CD4-positive, alpha-beta T cell treated with Interleukin-21 for 1 hour (primary cell): ENCODE results near the gene CKAP5.

Experiments
- DNase-seq: peaks from one replicate; pipeline ENCODE4 v3.0.0-alpha.2; 2020

Gene CKAP5

DNA sequence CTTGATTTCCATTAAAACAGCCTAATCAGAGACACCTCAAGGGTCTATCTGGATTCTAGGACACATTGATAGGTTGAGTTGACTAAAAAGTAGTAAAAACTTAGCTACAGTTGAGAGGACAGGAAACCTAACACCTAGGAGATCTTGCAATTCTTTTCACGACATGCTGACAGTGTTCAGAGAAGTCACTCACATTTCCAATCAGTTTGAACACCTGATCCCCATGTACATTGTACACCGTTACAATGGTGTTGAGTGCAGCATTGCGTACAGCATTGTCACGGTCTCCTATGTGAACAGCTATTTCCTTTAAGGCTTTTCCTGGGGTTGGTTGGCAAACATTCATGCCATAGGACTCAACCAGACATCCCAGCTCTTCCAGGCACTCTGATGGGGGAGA lies 84.3 kb downstream of the CKAP5 start:
- no peak for DNase-seq

DNA sequence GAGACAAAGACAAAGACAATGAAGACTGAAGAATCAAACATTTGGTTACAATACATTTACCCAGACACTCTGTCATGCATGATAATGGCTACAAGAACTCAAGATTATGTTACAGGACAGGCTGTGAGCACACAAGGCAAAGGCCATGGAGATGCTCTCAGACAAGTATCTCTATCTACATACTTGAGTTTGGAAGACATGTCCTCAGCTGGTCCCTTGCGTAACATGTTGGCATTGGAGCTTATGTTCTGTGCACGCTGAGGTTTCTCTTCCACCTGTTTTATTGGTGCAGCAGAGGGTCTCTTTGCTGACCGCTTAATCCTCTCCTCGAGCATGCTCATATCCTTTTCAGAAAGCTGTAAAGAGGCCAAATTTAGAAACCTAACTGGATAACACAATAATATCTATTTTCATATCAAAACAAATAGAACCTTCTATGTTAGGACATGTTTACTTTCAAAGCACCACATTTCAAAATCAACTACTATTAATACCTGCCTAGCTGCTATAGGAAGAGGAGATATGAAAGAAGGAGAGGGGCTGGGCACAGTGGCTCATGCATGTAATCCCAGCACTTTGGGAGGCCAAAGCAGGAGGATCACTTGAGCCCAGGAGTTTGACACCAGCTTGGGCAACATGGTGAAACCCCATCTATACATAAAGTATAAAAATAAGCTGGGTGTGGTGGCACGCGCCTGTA lies 85.5 kb downstream of the CKAP5 start:
- no peak for DNase-seq

DNA sequence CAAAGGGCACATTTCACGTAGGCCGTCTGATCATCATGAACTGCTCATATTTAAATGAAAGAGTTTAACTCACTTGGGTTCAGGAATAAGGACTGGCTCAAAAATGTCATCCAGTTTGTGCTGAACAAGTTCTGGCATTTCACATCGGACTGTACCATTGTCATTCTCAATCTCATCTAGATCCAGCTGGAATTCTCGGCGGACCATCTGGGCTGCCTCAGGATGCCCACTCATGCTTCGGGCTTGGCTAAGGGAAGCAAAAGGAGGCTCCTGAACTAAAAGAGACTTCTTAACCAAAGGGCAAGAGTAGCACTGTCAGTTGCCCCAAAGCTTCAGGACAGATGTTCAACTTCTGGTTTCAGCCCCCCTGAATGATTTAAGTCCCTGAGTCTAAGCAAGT lies 86.9 kb downstream of the CKAP5 start:
- DNase-seq: no peak

DNA sequence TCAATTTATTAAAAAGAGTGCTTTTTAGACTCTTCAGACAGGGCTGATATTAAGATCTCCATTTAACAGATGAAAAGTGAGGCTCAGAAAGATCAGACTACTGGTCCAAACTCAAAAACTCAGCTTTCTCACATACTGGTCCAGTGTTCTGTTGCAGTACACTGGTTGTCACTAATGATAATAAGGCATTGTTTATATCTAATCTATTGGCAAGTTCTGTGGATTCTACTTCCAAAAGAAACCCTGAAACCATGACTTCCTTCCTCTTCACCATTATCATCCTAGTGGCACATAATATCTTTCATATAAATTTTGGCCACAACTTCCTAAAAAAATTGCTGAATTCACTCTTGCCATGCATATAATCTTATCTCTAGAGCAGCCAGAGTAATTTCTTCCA lies 90.1 kb downstream of the CKAP5 start:
- DNase-seq: no peak

- no peak for DNase-seq
These were observed 98.9 kb downstream of the CKAP5 start for GRCh38 chr11:46747150-46747549.

- no peak for DNase-seq
These were observed 100.1 kb downstream of the CKAP5 start for GRCh38 chr11:46745995-46746394.

- DNase-seq: no peak
These were observed 100.8 kb downstream of the CKAP5 start for GRCh38 chr11:46745328-46745727.

- no peak for DNase-seq
These were observed 102.3 kb downstream of the CKAP5 start for GRCh38 chr11:46743693-46744339.

DNA sequence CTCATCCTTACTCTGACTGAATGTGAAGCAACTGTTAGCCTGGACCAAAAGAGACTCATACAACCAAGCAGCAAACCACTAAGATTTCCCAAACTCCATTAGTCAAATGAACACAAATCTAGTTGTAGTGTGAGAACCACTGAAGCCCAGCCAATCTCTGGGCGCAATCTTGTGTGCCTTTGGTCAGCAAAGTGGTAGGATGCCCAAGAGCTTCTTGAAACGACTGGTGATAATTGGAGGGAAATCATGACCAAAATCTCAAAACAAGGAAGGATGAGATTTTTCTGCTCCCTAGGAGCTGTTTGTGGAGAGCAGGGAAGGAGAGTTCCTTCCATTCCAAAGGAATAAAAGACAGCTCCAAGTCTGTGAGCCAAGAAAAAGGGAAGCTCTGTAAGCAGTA lies 103.0 kb downstream of the CKAP5 start:
- no peak for DNase-seq

DNA sequence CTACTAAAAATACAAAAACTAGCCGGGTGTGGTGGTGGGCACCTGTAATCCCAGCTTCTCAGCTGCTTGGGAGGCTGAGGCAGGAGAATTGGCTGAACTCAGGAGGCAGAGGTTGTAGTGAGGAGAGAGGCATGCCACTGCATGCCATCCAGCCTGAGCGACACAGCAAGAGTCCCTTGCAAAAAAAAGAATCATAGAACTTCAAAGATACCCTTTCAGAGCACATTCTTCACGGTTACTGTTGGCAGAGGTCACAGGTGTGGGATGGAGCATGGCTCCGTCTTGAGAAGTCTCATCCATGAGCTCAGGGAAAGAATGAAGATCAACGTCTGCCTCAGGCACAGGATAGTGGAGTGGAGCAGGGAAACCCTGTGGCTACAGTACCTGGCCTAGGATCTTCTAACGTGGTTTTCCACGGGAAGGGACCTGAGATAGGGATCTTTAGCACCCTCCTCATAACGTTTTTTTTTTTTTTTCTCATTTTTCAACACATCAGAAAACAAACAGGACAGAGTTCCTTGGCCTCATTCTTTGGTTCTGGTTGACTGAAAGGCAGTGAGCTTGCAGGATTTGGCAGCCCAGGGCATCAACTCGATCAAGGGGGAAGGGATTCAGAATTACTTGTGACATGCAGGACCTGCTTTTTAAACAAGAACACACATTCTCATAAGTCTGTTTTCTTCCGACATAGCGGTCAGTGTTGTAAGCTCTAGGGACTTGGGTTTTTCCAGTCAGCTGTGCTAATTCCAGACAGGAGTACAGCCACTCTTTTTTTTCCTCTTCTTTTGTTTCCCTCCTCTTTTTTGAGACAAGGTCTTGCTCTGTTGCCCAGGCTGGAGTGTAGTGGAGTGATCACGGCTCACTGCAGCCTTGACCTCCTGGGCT lies 104.2 kb downstream of the CKAP5 start:
- DNase-seq: no peak

DNA sequence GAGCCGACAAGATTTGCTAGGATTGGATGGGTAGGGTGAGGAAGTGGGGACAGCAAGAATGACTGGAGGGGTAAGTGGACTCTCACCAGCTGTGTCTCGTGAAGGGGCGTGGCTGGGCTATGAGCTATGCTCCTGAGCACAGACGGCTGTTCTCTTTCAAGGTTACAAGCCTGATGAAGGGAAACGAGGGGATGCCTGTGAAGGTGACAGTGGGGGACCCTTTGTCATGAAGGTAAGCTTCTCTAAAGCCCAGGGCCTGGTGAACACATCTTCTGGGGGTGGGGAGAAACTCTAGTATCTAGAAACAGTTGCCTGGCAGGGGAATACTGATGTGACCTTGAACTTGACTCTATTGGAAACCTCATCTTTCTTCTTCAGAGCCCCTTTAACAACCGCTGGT lies 107.2 kb downstream of the CKAP5 start:
- DNase-seq: no peak

GRCh38 chr11:46737699-46738098 lies 108.4 kb downstream of the CKAP5 start:
- no peak for DNase-seq

DNA sequence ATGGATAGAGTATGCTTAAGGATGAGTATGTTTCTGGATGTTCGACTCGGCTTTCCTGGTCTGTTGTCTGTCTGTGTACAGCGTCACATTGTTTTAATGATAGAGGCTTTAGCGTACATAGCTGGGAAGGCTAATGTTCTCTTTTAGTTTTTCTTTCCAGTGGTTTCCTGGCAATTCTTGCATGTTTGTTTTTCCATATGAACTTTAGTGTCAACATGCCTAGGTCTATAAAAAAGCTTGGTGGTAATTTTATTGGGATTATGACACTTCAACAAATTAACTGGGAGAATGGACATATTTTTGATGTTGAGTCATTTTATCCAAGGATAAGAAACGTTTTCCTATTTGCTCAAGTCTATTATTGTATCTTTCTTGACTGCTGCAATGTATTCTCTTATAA lies 109.5 kb downstream of the CKAP5 start:
- no peak for DNase-seq

DNA sequence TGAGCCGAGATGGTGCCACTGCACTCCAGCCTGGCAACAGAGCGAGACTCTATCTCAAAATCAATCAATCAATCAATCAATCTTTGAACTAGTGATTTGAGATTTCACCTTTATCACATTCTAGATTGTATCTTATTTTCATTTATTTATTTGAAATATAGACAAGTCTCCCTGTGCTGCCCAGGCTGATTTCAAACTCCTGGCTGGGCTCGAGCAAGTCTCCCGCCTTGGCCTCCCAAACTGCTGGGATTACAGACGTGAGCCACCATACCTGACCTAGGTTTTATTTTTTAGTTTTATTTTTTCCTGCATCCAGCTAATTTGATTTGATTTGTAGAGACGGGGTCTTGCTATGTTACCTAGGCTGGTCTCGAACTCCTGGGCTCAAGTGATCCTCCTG lies 109.9 kb downstream of the CKAP5 start:
- DNase-seq: no peak

DNA sequence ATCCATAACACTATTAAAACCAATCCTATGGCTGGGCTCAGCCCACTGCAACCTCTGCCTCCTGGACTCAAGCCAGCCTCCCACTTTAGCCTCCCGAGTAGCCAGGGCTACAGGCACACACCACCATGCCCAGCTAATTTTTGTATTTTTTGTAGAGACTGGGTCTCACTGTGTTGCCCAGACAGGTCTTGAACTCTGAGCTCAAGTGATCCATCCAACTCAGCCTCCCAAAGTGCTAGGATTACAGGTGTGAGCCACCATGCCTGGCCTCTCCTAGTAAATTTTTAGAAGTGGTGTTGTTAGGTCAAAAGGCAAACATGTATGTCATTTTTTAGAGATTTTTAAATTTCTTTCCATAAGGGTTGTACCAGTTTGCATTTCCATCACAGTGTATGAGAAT lies 112.8 kb downstream of the CKAP5 start:
- no peak for DNase-seq

DNA sequence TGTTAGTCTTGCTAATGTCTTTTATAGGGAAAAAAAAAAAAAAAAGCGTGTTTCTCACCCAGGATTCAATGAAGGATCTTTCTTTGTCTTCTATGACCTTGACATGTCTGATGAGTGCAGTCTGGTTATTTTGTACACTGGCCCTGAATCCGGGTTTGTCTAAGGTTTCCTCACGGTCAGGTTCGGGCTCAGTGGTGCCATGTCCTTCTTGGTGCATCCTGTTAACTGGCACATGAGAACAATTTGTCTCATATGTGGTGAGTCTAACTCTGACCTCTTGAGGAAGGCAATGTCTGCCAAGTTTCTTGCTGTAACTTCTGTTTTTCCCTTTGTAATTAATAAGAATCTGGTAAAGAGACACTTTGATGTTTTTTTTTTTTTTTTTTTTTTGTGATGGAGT lies 114.5 kb downstream of the CKAP5 start:
- no peak for DNase-seq

DNA sequence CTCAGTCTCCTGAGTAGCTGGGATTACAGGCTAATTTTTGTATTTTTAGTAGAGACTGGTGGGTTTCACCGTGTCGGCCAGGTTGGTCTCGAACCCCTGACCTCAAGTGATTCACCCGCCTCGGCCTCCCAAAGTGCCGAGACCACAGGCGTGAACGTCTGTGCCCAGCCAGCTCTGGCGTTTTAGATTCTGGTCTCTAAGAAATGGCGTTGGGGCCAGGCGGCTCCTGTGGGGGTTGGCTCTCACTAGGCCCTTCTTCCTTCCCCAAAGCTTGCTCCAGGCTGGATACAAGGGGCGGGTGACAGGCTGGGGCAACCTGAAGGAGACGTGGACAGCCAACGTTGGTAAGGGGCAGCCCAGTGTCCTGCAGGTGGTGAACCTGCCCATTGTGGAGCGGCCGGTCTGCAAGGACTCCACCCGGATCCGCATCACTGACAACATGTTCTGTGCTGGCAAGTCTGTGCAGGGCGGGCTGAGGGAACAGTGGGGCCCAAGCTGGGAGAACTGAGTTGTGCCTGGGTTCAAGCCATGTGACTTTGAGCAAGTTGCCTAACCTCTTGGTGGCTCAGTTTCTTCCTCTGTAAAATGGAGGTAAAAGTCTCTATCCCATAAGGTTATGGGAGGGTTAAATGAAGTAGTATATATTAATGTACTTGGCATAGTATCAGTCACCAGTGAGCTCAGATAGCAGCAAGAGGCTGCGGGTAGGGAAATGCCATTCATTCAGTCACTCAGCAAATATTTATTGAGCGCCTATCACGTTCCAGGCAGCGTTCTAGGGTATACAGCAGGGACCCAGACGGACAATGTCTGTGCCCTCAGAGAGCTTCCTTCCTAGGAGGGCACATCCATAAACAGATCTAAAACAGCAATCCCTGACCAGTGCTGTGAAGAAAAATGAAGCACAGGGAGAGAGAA lies 116.7 kb downstream of the CKAP5 start:
- DNase-seq: no peak

GRCh38 chr11:46728659-46729040 lies 117.4 kb downstream of the CKAP5 start:
- DNase-seq: no peak

GRCh38 chr11:46727952-46728658 lies 118.0 kb downstream of the CKAP5 start:
- no peak for DNase-seq

- no peak for DNase-seq
These were observed 119.7 kb downstream of the CKAP5 start for GRCh38 chr11:46726206-46726862.

DNA sequence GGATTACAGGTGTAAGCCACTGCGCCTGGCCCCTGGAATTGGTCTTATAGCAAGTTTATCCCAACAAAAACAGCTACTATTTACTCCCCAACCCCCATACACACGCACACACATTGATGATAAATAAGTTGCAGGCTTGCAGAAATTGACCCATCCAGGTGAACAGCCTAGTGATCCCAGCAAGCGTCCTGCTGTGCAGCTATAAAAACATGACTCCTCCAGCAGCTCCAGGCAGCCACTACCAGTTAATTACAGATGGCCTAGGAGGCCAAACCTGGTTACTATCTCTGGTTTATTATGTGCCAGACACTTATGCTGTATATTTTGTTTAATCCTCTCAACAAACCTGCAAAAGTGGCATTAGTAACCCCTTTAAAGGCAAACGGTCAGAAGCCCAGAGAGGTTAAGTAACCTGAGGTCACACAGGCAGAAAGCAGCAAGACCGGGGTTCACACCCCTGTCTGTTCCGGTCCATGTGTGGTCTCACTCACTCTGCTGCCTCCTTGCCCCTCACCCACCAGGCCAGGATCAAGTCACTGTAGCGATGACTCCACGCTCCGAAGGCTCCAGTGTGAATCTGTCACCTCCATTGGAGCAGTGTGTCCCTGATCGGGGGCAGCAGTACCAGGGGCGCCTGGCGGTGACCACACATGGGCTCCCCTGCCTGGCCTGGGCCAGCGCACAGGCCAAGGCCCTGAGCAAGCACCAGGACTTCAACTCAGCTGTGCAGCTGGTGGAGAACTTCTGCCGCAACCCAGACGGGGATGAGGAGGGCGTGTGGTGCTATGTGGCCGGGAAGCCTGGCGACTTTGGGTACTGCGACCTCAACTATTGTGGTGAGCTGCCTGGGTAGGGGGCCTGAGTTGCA lies 120.5 kb downstream of the CKAP5 start:
- DNase-seq: no peak
